HG03520 (cell line): ENCODE data around the gene CAPN10.
"Not testable (repeated sequence)": the region's sequence is repeated elsewhere in the genome, so short reads cannot be mapped to it uniquely, and the experiment has no call there.

ENCODE experiments used
- ATAC-seq: cut with Tn5 transposase; IDR thresholded peaks from one replicate; pipeline ENCODE4 v1.9.1; 2021; ENCODE audit warnings: mild to moderate bottlenecking, moderate library complexity; ENCODE audit not compliant: unreplicated experiment

The CAPN10 gene

DNA sequence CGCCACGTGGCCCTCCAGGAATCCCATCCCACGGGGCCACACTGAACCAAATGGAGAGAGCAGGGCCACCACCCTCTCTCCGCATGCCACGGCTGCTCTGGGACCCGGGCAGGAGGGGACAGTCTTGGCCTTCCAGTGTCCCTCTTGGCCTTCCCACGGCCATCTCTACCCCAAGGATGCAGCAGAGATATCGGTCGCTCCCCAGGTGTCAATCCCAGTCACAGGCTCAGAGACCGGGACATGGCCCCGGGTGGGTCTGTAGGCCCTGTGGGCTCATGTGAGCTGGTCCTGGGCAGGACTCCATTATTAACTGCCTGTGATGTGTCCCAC lies 15.3 kb downstream of the CAPN10 start:
- no peak for ATAC-seq

DNA sequence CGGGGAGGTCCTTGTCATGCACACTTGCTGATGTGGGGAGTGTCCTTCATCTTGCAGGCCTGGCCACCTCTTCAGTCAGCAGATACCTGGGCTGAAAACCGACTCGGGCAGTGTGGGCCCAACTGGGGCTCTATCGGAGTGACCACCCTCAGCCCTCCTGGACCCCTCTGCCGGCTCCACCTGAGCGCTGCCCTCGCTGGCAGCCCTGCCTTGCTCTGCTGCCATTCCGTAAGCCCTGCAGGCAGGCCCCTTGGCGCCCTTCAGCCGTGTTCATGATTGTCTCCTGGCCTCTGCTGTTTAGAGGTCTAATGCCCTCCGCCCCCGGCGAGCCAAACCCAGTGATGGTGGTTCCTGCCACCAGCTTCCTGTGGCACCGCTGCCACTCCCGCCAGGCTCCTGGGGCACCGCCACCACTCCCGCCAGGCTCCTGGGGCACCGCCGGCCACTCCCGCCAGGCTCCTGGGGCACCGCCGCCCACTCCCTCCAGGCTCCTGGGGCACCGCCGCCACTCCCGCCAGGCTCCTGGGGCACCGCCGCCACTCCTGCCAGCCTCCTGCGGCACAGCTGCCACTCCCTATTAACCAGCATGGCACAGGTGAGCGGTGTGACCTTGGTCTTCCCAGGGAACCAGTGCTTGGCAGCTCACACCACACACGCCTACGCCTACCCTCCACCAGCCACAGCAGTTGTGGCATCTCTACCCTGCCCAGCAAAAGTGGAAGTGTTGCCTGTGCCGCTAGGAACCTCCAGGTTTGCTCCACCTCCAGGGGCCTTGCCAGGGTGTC lies 15.9 kb downstream of the CAPN10 start:
- ATAC-seq, result no peak

DNA sequence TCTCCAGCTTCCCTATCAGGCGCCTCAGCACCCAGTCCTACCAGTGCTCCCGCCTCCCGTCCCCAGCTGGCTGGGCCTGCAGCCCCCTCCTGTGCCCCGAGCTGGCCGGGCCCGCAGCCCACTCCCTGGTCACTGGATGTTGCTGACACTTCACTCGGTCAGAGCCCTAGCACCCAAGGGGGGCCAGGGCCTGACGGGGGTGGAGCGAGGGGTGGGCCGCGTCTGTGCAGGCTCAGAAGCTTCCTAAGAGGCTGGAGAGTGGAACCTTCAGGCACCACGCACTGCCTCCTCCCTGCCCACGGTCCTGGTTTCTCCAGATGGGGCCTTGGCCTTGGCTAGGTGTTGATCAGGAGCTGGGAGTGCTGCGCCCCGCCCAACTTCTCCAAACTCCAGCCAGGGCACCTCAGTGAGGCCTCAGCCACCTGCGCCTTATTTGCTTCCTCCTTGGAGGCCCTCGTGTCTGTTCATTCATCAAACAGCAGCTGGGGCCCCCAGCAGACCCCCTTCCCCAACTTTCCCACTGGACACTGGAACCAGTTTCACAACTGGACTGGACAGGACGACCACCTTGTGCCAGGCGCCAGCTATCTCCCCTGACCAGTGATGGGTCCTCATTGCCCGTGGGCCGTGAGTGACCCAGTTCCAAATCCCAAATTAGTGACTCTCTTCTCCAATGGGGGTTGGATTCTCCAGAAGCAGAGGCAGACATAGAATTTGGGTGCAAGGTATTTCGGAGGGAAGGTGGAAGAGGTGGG lies 16.7 kb downstream of the CAPN10 start:
- ATAC-seq, result no peak

DNA sequence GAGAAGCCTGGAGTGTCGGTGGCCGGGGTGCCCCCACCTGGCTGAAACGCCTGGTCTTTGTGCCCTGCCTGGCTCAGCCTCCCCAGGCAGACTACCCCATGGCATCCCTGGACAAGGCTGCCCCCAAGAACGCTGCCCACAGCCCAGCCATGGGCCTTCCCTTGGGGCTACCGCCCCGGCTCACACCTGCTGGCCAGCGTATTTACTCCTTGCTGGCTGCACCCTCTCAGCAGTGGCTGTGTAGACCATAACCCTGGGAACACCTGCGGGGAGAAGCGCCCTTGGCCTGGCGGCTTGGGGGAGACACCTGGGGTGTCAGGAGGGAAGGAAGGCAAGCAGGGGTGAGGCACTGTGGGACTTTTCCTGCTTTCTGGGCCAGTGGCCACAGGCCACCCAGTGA lies 17.3 kb downstream of the CAPN10 start:
- ATAC-seq, result no peak

DNA sequence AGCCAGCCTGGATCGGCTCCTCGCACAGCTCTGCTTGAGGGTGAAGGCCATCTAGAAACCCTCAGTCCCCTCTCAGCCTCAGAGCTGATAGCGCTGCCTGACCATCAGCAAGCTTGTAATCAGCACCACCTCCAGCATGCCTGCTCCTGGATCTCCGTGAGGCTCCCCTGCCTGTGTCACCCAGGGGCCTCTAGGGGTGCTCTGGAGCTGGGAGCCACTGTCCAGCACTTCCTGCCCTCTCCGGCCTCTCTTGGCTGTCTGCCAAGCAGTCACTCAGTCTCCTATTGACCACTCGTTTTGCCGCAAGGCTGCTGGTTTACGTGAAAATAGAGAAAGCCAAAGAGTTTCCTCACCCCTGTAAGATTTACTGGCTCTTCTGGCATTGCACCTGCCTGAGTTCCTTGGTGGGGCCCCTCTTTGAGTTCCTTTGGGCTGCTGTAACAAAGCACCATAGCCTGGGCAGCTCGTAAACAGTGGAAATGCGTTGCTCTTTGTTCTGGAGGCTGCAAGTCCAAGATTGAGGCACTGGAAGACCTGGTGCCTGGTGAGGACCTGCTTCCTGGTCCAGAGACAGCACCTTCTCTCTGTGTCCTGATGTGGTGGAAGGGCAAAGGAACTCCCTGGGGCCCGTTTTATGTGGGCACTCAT lies 17.9 kb downstream of the CAPN10 start:
- no peak for ATAC-seq

DNA sequence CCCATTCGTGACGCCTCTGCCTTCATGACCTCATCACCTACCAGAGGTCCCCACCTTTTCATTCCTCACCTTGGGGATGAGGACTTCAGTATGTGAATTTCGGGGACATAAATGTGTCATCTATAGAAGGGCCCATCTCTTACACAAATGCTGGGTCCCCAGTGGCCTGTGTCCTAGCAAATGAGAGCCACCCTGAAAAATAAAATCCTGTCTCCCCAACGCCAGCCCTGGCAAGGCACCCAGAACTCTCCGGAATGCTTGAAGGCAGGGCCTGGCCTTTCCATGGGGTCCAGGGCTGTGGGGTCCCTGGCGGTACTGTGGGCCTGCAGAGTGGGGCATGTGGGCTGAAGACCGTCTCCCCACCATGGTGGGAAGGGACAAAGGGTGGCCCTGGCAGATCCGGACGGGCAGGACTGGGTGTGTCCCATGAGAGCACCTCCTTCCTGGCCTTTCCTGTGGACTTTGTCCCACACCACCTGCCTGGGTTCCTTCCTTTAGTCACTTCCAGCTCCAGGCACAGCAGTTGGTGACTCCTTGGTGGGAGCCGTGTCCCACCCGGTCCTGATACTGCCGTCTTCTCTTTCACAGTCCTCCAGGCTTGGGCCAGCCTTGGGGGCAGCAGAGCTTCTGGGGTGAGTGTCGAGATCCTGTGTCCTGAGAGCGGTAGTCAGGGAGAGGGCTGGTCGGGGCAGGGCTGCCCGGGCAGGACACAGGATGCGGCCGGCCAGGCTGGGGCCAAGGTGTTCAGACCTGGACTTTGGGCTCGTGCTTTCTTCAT lies 18.6 kb downstream of the CAPN10 start:
- no peak for ATAC-seq

DNA sequence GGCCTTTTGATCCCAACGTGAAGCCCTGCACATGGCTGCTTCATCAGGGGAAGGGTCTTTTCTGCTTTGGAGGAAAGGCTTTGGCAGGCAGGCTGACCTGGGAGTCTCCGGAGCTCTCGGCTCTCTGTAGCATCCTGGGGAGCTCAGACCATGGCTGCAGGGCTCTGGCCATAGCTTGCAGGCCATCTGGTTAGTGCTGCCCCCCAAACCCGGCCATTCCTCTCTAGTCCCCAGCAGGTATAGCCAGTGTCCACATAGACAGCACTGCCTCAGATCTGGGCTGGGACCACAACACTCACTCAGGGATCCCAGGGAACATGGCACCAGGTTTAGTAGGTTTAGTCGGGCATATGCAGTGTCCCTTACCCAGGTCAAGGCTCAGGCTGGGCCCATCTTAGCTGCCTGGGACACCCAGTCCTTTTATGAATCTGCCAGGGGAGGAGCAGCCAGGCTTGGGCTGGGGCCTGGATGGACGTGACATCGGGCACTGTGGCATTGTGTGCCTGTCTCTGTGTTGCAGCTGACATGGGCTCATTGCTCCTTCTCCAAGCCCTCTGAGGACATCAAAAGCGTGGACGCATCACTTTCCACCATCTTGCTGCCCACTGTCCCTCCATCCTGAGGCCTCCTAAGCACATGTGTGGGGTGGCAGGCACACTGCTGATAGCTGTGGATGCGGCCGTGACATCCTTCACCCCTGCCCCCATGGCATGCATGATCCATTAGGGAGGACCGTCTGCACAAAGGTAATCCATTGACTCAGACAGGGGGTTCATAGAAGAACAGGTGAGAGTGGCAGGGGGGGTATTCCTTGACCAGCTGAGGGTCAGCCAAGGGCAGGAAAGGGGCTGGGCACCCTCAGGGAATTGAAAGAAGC lies 19.6 kb downstream of the CAPN10 start:
- ATAC-seq, result no peak

DNA sequence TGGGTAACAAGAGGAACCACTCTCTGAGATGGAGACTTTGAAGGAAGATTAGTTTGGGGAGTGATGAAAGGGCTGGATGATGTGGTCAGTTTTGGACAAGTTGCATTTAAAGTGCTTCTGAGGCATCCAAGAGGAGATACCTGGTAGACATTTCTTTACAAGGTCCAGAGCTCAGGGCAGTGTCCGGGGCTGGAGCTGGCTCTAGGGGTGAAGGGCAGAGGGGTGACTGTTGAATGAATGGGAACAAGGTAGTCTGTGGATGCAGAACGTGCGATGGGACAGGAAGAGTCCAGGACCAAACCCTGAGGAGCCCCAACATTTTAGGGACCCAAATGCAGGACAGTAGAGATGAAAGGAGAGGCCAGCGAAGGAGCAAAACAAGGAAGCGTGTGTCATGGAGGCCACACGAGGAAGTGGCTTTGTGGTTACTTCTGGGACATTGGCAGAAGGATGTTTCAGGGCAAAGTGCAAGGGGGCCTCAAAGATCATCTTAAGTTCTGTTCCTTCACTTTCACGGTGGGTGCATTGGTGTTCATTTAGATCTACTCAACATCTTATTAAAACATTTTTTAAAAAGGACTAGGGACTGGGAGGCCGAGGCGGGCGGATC lies 25.2 kb downstream of the CAPN10 start:
- no peak for ATAC-seq

DNA sequence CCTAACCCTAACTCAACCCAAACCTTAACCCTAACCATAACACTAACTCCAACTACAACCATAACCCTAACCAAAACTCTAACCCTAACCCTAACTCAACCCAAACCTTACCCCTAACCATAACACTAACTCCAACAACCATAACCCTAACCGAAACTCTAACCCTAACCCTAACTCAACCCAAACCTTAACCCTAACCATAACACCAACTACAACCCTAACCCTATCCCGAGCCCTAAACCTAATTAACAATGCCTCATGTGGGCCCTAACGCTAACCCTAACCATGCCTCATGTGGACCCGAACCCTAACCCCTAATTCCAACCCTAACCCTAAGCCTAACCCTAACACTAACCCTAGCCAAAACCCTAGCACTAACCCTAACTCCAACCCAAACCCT lies 27.2 kb downstream of the CAPN10 start:
- no peak for ATAC-seq

DNA sequence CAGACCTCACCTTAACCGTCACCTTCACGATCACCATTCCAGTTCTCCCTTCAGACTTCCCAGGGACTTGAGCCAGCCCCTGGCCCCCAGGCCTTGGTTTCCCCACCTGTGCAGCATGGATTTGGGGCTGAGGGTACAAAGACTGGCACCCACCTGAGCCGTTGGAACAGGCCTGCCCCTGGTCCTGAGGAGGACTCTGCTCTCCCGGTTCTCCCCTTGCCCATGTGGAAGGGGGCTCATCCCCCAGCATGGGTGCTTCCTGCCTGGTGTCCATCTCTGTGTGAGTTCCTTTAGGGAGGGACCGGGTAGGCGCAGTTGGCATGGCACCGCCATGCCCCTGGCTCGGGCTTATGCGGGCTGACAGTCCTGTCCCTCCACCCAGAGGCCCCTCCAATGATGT lies 27.9 kb downstream of the CAPN10 start:
- no peak for ATAC-seq

DNA sequence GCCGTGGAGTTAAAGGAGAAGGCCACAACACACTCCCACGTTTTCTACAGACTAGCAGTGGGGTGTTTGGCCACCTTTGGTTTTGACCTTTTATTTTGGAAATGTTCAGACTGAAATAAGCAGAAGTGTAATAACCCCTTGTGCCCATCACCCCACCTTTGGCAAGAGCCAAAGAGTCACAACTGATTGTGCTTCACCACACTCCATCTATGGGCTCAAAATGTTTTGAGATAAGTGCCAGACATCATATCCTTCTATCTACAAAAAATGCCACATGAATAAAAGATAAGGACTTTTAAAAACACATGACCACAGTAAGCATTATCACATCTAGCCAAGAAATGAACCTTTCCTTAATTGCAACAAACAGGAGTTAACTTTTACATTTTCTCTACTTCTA lies 28.9 kb downstream of the CAPN10 start:
- no peak for ATAC-seq

DNA sequence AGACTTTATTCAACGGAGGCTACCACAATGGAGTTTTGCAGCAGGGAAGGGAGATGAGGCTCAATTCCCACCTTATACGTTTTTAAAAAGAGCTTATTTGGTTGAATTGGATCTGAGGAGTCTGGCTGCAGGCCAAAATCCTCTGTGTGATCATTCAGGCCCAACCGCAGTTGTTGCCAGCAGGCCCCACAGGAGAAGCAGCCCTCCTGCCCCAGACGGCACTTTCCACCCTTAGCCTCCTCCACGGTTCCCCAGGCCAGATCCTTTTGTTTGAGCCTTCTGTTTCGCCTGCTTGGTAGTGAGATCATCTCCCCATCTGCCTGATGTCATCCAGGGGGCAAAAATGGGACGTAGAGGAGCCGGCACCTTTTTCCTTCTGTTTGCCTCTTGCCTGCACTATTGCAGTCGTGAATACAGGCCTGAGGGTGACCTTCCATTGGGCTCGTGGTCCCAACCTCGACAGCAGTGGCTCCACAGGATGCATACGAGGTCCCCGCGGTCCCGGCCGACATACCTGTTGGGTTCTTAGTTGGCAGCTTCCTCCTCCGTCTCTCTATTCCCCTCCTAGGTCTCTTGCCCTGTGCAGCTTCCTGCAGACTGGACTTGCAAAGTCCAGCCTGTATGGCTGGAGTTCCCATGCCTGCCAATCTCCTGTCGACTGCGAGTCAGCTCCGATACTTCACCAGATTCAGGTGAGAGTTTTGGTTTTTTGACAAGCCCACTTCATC lies 29.4 kb downstream of the CAPN10 start:
- ATAC-seq, result no peak

DNA sequence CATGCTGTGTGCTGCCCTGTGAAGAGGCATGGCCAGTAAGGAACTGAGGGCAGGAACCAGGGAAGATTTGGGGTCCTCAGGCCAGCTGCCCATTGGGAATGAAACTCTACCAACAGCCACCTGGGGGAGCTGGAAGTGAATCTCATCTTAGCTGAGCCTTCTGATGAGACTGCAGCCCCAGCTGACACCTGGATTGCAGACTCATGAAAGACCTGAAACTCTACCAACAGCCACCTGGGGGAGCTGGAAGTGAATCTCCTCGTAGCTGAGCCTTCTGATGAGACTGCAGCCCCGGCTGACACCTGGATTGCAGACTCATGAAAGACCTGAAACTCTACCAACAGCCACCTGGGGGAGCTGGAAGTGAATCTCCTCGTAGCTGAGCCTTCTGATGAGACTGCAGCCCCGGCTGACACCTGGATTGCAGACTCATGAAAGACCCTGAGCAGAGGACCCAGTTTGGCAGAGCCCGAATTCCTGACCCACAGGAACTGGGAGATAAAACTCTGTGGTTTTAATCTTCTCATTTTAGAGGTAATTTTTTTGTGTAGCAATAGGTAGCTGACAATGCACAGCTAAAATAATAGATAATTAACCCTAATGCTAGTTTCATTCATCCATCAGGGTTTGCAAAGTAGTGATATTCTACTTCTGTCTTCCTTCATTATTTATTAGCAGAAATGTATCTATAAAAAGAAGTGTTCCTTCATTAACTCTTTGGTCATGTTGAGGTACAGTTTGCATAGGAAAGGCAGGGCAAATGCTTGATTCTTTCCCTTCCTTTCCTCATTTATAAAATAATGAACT lies 30.5 kb downstream of the CAPN10 start:
- ATAC-seq, result not testable (repeated sequence)

DNA sequence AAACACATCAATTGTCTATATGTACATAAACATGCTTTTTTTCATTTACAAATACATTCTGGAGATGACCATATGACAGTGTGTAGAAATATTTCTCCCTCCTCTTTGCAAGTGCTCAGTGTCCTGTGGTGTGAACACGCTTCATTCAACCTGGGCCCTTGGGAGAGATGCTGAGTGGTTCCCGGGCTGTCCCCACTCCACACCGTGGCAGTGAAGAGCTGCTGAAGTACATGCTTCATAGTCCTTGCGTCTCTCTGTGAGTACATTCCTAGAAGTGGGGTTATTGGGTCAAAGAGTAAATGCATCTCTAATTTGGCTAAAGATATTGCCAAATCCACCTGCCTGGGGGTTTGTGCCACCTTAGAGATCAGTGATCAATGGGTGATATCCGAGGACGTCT lies 32.2 kb downstream of the CAPN10 start:
- ATAC-seq, result no peak

DNA sequence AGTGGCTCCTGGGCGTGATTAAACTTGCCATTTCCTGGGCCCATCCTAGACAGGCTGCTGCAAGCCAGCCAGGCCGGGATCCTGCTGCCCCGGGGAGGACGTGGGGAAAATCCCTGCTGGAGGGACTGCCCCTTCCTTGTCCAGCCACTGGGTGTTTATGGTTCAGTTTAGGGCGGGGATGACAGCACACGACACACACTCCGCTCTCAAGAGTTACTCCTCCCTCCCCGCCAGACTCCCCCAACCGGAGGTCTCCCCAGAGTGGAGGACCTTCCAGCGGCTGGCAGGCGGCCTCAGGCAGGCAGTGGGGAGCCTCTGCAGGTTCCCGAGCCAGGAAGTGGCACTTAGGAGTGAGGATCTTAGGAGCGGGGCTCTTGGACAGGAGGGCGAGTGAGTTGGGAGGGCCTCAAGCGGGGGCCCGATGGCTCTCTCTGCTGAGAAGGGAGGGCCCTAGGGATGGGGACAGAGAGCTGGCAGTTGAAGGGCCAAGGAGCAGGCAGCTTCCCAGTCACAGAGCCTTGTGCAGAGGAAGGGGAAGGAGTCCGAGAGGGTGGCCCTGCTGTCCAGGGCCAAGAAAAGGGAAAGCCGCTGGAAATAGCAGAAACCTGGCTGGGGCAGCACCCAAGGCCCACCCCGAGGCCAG lies 33.1 kb downstream of the CAPN10 start:
- ATAC-seq, result no peak

DNA sequence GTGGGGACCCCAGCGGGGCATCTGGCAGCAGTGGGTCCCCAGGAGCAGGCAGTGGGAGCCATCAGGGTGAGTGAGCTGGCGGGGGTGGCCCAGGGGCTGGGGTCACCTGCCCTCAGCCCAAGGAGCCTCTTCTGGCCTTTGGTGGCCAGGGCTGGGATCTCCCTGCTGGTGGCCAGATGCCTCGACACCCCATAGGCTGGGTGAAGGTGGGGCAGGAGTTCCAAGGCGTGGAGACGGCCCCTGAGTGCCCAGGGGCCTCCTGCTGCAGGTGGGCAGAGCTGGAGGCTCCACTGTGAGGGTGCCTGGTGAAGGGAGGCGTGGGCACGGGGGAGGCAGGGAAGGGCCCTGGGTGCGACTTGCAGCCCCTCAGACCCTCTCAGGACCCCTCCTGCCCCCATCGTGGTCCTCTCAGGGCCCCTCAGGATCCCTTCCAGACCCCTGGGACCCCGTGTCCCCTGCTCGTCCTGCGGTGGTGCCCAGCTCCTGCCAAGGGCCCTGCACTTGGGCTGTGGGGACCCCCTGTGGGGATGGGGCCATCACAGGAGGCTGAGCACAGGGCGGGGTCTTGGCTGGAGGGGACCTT lies 33.7 kb downstream of the CAPN10 start:
- ATAC-seq, result no peak

DNA sequence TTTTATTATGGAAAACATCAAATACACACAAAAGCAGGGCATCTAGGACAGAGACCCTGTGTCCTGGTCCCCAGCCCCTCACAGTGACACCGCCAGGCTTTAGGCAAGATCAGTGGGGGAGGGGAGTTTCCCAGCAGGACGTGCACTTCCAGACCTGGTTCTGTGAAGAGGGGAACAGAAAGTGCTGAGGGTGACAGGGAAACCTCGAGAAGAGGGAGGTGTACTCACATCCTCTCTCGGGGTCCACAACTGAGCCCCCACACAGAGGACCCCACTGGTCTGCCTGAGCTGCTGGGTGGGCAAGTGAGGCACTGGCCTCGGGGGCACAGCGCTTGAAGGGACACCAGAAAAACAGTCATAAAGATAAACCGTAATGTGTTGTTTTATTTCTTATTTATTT lies 34.3 kb downstream of the CAPN10 start:
- no peak for ATAC-seq

DNA sequence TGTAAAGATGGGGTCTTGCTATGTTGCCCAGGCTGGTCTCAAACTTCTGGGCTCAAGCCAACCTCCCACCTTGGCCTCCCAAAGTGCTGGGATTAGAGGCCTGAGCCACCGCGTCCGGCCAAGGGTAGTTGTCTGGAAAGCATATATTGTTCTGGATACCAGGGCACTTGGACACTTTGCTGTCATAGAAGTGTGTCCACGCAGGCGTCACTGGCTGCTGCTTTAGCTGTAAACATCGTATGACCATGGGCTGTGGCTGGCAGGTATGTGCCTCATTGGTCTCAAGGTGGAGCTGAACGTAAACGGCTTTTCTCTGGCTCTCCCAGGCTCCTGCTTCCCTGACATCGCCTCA lies 35.5 kb downstream of the CAPN10 start:
- no peak for ATAC-seq
